ENCODE data around the gene ATP6V1B1. TPM values are rescaled to one million over a fixed set of nuclear protein-coding genes. Genes with fewer than 3 reads are reported as not detected.

ATP6V1B1 gene
- total and polyA plus RNA-seq, 2 donors (not counting 1 experiment from before 2014, with no cell fraction given) = 1.0 to 2.1 TPM

DNA sequence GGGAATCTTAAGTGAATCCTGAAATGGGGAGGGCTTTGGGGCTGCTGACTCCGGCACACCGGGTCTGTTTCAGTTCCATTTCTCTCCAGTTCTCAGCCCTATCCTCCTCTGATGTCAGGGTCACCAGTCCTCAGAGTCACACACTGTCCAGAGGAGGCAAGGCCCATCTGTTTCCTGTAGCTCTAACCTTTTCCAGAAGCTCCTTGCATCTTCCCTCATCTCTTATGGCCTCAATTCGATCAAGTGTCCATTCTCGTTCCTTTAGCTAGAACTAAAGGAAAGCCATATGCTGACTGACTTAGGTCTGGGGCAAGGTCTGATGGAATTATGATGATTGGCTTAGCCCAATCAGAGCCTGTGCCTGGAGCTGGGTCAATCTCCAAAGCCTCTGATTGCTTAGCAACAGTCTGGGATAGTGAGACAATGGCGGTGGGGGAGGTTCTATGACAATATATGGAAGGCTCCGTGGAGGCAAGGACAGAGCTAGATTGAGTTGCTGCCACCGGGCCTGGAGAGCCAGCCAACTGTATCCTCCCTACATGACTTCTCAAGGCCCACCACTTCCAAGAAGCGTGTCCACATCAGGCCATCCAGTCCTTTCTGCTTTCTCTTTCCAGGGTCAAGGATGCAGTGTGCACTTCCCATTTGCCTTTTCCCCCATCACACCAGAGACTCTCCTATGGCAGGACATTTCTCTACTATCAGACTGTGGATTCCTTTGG, 48.0 kb downstream of the ATP6V1B1 start:
- Histone ChIP-seq H3K4me1 (ENCODE audit: control insufficient read depth, extremely low read depth, insufficient read depth, low read length) (no peaks in the 10 kb centered on the region), H2AFZ (ENCODE audit: low read length) (no peak overlapping the region), H3K79me2 (ENCODE audit: control insufficient read depth, insufficient read depth, low read length) (no peaks in the 10 kb centered on the region), H3K27me3 (ENCODE audit: control insufficient read depth, insufficient read depth, low read length) (no peaks in the 10 kb centered on the region), H3K9me3 (ENCODE audit: control insufficient read depth, insufficient read depth, low read depth, low read length) (no peaks in the 10 kb centered on the region), H3K27ac (ENCODE audit: insufficient read depth, low read length) (no peak overlapping the region), H3K36me3 (ENCODE audit: control insufficient read depth, insufficient read depth, low read length) (peaks cover 4% of the 10 kb centered on the region), H3K4me3 (replicated peaks in 1 of 4; ENCODE audit: control extremely low read depth in 1 of 4, insufficient read depth in 1 of 4, low read depth in 3 of 4, low read length in 4 of 4) (no peak overlapping the region), H3K4me2 (ENCODE audit: extremely low read depth, insufficient read depth, low read length) (no peak overlapping the region), H3K9ac (ENCODE audit: insufficient read depth, low read length) (no peak overlapping the region), H4K20me1 (ENCODE audit: control insufficient read depth, extremely low read depth, insufficient read depth, low read length) (no peaks in the 10 kb centered on the region)
- no peak for DNase-seq (ENCODE audit: low read depth in 2 of 2)
- TF ChIP-seq, protein P1, sequence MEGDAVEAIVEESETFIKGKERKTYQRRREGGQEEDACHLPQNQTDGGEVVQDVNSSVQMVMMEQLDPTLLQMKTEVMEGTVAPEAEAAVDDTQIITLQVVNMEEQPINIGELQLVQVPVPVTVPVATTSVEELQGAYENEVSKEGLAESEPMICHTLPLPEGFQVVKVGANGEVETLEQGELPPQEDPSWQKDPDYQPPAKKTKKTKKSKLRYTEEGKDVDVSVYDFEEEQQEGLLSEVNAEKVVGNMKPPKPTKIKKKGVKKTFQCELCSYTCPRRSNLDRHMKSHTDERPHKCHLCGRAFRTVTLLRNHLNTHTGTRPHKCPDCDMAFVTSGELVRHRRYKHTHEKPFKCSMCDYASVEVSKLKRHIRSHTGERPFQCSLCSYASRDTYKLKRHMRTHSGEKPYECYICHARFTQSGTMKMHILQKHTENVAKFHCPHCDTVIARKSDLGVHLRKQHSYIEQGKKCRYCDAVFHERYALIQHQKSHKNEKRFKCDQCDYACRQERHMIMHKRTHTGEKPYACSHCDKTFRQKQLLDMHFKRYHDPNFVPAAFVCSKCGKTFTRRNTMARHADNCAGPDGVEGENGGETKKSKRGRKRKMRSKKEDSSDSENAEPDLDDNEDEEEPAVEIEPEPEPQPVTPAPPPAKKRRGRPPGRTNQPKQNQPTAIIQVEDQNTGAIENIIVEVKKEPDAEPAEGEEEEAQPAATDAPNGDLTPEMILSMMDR (conservative IDR thresholded peaks at IDR 0.05 in 1 of 2, IDR thresholded peaks at IDR 0.05 in 1 of 2; ENCODE audit: low read depth in 1 of 2, low read length in 2 of 2) = no peak
- no peak for TF ChIP-seq EZH2 (IDR thresholded peaks at IDR 0.05; ENCODE audit: low read length, missing control alignments)

DNA sequence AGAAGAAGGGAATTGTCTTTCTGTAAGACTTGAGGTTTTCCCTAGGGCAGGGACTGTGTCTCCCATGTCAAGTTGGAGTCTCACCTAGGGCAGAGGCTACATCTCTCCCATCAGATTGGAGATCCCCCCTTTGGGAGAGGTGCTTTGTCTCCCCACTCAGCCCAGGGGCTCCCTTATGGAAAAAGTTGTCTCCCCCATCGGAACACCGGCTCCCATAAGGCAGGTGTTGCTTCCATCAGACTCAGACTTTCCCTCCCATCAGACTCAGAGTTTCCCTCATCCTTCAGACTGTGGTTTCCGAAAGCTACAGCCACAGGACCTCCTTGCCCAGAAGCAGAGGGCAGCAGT, 48.5 kb downstream of the ATP6V1B1 start:
- Histone ChIP-seq H2AFZ (ENCODE audit: low read length) (no peak overlapping the region), H3K9me3 (ENCODE audit: control insufficient read depth, insufficient read depth, low read depth, low read length) (no peaks in the 10 kb centered on the region), H3K36me3 (ENCODE audit: control insufficient read depth, insufficient read depth, low read length) (peaks cover 8% of the 10 kb centered on the region), H3K4me2 (ENCODE audit: extremely low read depth, insufficient read depth, low read length) (no peak overlapping the region), H3K27me3 (ENCODE audit: control insufficient read depth, insufficient read depth, low read length) (no peaks in the 10 kb centered on the region), H4K20me1 (ENCODE audit: control insufficient read depth, extremely low read depth, insufficient read depth, low read length) (no peaks in the 10 kb centered on the region), H3K79me2 (ENCODE audit: control insufficient read depth, insufficient read depth, low read length) (no peaks in the 10 kb centered on the region), H3K4me1 (ENCODE audit: control insufficient read depth, extremely low read depth, insufficient read depth, low read length) (no peaks in the 10 kb centered on the region), H3K4me3 (replicated peaks in 1 of 4; ENCODE audit: control extremely low read depth in 1 of 4, insufficient read depth in 1 of 4, low read depth in 3 of 4, low read length in 4 of 4) (no peak overlapping the region), H3K27ac (ENCODE audit: insufficient read depth, low read length) (no peak overlapping the region), H3K9ac (ENCODE audit: insufficient read depth, low read length) (no peak overlapping the region)
- TF ChIP-seq, protein P1 (conservative IDR thresholded peaks at IDR 0.05 in 1 of 2, IDR thresholded peaks at IDR 0.05 in 1 of 2; ENCODE audit: low read depth in 1 of 2, low read length in 2 of 2) = no peak
- no peak for TF ChIP-seq EZH2 (IDR thresholded peaks at IDR 0.05; ENCODE audit: low read length, missing control alignments)
- no peak for DNase-seq (ENCODE audit: low read depth in 2 of 2)

DNA sequence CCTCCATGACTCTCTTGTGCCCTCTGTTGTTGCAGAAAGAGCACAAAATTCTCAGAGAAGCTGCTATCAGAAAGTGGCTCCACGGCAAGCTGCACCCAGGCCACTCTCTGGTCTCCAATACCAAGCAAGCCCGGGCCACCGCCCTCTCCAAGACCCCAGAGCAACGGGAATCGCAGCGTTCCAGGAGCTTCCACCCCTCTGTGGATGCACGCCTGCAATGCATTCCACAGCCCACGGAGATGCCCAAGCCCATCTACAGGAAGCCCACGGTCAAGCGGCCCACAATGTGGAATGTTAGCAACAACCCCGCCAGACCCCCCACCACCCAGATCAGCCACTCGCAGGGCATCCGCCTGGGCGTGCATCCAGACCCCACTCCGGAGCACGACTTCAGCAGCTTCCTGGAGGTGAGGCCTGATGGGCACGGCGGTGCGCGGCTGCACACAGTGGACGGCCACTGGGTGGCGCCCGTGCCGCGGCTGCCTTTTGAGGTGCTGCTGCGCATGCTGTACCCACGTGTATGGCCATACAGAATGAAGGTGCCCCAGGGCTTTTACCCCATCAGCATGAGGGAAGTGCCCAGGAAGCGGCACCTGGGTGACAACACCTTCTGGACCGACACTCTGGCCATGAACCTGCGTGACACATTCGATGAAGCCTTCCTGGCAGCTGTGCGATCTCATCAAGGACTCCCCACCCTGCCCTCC, 49.0 kb downstream of the ATP6V1B1 start:
- H3K4me1 ChIP-seq (ENCODE audit: control insufficient read depth, extremely low read depth, insufficient read depth, low read length) = no peaks in the 10 kb centered on the region
- no peak overlapping the region for H3K27ac ChIP-seq (ENCODE audit: insufficient read depth, low read length)
- no peak overlapping the region for H2AFZ ChIP-seq (ENCODE audit: low read length)
- no peaks in the 10 kb centered on the region for H4K20me1 ChIP-seq (ENCODE audit: control insufficient read depth, extremely low read depth, insufficient read depth, low read length)
- H3K4me2 ChIP-seq (ENCODE audit: extremely low read depth, insufficient read depth, low read length) = no peak overlapping the region
- no peak overlapping the region for H3K9ac ChIP-seq (ENCODE audit: insufficient read depth, low read length)
- no peak overlapping the region for H3K4me3 ChIP-seq (replicated peaks in 1 of 4; ENCODE audit: control extremely low read depth in 1 of 4, insufficient read depth in 1 of 4, low read depth in 3 of 4, low read length in 4 of 4)
- peaks cover 8% of the 10 kb centered on the region for H3K36me3 ChIP-seq (ENCODE audit: control insufficient read depth, insufficient read depth, low read length)
- H3K79me2 ChIP-seq (ENCODE audit: control insufficient read depth, insufficient read depth, low read length) = no peaks in the 10 kb centered on the region
- no peaks in the 10 kb centered on the region for H3K9me3 ChIP-seq (ENCODE audit: control insufficient read depth, insufficient read depth, low read depth, low read length)
- peak; percentile 28 to 42 for DNase-seq (ENCODE audit: low read depth in 2 of 2)
- no peaks in the 10 kb centered on the region for H3K27me3 ChIP-seq (ENCODE audit: control insufficient read depth, insufficient read depth, low read length)
- no peak for TF ChIP-seq EZH2 (IDR thresholded peaks at IDR 0.05; ENCODE audit: low read length, missing control alignments)
- TF ChIP-seq, protein P1 (conservative IDR thresholded peaks at IDR 0.05 in 1 of 2, IDR thresholded peaks at IDR 0.05 in 1 of 2; ENCODE audit: low read depth in 1 of 2, low read length in 2 of 2) = peak; percentile 41 to 71

All from fibroblast of lung (primary cell).